GM21390 (cell line): ENCODE measurements around the gene ZSWIM3.
"Not testable (repeated sequence)": the region's sequence is repeated elsewhere in the genome, so short reads cannot be mapped to it uniquely, and the experiment has no call there.

Experiments
- ATAC-seq: cut with Tn5 transposase; IDR thresholded peaks from one replicate; pipeline ENCODE4 v1.9.1; 2021; ENCODE audit not compliant: unreplicated experiment

The ZSWIM3 gene

GRCh38 chr20:45859916-45860315 lies 2.5 kb downstream of the ZSWIM3 start:
- no peak for ATAC-seq

- no peak for ATAC-seq
These were observed 3.3 kb downstream of the ZSWIM3 start for GRCh38 chr20:45860560-45861220.

GRCh38 chr20:45861221-45862075 lies 4.0 kb downstream of the ZSWIM3 start:
- ATAC-seq: no peak

GRCh38 chr20:45863543-45864470 lies 6.4 kb downstream of the ZSWIM3 start:
- no peak for ATAC-seq

GRCh38 chr20:45866454-45866853 lies 9.0 kb downstream of the ZSWIM3 start:
- ATAC-seq: no peak

GRCh38 chr20:45867136-45867818 lies 9.9 kb downstream of the ZSWIM3 start:
- ATAC-seq: no peak

GRCh38 chr20:45867819-45868176 lies 10.4 kb downstream of the ZSWIM3 start:
- ATAC-seq: no peak

GRCh38 chr20:45872626-45873025 lies 15.2 kb downstream of the ZSWIM3 start:
- no peak for ATAC-seq

GRCh38 chr20:45873409-45874103 lies 16.1 kb downstream of the ZSWIM3 start:
- no peak for ATAC-seq

- not testable (repeated sequence) for ATAC-seq
These were observed 16.7 kb downstream of the ZSWIM3 start for GRCh38 chr20:45874104-45874481.

- ATAC-seq: no peak
These were observed 17.2 kb downstream of the ZSWIM3 start for GRCh38 chr20:45874576-45874975.

- no peak for ATAC-seq
These were observed 20.8 kb downstream of the ZSWIM3 start for GRCh38 chr20:45878076-45878761.

GRCh38 chr20:45880988-45881788 lies 23.8 kb downstream of the ZSWIM3 start, which contains the start of gene ZSWIM1:
Gene ZSWIM1 (plus strand): TSS chr20:45881227. CDS start chr20:45882593, 1,366 bp downstream.
- peak; percentile 92 for ATAC-seq

GRCh38 chr20:45882469-45883099 lies 25.2 kb downstream of the ZSWIM3 start:
- ATAC-seq: no peak

- ATAC-seq: no peak
These were observed 25.7 kb downstream of the ZSWIM3 start for GRCh38 chr20:45883100-45883469.

GRCh38 chr20:45886590-45887345 lies 29.4 kb downstream of the ZSWIM3 start:
- ATAC-seq: no peak

- no peak for ATAC-seq
These were observed 29.9 kb downstream of the ZSWIM3 start, which contains the start of gene SPATA25 for GRCh38 chr20:45887346-45887715. Gene SPATA25 (minus strand): TSS chr20:45887622. CDS start chr20:45887590, 32 bp downstream.
